NCI-H345 (cell line): ENCODE measurements around the gene RSAD1.

Source experiments
- DNase-seq: peaks from one replicate; lab custom pipeline; 2025; lab: John Stamatoyannopoulos, UW

Gene RSAD1

GRCh38 chr17:50495217-50495823 lies 16.7 kb downstream of the RSAD1 start:
- no peak for DNase-seq

DNA sequence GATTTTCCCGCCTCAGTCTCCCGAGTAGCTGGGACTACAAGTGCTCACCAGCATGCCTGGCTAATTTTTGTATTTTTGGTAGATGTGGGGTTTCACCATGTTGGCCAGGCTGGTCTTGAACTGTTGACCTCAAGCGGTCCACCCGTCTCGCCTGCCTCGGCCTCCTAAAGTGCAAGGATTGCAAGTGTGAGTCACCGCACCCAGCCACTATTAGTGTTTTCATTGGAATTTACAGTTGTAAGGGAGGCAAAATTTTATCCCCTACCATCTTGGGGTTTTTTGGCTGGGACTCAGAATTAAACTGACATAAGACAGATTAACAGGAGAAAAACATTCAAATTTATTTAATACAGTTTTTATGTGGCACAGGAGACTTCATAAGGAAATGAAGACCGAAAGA lies 17.3 kb downstream of the RSAD1 start:
- no peak for DNase-seq

DNA sequence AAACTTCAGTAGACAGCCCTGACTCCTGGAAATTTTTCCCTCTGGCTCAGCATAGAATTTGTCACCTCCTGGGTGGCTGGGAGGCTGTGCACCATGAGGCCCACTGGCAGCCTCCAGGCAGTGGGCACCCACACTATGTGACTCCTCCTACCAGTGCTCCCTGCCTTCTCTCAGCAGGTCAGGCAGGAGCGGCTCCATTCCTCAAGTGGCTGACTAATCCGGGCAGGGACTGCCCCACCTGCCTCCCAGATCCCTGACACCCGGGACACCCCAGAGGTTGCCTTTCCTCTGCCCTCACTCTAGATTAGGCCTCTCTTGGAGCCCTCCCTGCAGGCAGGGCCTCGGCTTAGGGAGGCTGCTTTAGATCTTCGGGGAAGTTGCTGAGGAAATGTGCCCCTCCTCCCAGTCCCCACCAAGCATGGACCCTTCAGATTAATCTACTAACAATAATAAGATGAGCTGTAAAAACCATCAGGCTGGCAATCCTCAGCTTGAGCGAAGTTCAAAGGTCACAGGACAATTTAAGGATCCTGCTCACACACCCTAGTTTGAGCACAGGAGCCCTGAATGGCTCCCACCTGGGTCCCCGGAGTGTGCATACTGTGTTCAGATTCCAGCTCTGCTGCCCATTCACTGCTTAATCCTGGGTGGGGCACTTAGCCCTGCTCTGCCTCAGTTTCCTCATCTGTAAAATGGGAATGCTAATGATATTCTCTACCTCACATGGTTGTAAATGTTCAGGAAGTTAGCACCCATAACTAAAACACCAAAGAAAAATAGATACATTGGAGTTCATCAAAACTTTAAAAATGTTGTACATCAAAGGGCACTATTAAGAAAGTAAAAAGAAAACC lies 19.6 kb downstream of the RSAD1 start:
- no peak for DNase-seq

GRCh38 chr17:50499270-50499669 lies 20.6 kb downstream of the RSAD1 start:
- DNase-seq = no peak

DNA sequence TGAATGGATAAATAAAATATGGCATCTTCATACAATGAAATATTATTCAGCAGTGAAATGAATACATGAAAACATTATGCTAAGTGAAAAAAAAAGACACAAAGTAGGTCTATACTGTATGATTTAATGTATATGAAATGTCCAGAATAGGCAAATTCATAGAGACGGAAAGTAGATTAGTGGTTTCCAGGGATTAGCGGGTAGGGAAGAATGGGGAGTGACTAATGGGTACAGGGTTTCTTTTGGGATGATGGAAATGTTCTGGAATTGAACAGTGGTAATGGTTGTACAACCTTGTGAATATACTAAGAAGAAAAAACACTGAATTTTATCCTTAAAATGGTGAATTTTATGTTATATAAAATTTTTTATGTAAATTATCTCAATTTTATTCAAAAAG lies 21.1 kb downstream of the RSAD1 start:
- no peak for DNase-seq

GRCh38 chr17:50501054-50501453 lies 22.4 kb downstream of the RSAD1 start:
- no peak for DNase-seq

DNA sequence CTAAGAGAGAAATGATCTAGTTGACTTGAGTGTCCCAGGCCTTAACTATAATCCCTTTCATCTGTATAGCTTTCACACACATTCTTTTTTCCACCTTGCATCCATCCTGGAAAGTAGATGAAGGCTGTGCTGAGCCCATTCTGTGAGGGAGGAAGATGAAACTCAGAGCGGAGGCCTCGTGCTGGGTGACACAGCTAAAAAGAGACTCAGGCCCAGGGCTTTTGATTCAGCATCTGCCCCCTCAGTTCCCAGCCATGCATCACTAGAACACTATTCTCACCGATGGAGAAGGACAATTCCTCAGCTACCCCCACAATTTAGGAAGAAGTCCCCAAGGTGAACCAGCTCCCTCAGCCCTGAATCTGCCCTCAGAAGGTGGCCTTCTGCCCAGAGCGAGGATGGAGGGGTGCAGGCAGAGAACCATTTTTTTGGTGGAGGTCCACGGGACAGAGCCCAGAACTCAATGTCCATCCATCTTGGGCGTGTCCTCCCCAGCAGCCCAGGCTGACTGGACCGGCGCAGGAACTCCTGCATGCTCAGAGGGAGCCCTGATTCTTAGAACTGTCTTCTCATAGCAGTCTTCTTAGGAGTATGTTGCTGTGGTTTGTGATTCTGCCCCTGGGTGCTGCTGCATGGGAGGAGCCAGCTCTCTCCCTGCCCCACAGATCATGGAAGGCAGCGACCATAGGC lies 23.8 kb downstream of the RSAD1 start:
- no peak for DNase-seq

GRCh38 chr17:50505591-50506130 lies 27.0 kb downstream of the RSAD1 start:
- no peak for DNase-seq

DNA sequence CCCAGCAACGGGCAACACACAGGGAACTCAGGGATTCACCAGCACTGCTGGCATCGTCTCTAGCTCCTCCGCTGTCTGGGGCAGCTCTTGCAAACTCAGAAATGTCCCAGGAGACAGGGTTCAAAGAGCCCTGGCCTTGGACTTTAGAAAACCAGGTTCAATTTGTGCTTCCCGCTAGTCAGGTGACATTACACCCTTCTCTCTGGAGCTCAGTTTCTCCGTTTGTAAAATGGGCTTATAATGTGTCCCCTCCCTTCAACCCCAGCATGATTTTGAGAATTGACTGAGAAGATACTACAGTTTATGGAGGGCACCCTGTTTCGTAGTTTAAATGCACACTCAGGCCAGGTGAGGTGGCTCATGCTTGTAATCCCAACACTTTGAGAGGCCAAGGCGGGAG lies 27.6 kb downstream of the RSAD1 start:
- DNase-seq = no peak

DNA sequence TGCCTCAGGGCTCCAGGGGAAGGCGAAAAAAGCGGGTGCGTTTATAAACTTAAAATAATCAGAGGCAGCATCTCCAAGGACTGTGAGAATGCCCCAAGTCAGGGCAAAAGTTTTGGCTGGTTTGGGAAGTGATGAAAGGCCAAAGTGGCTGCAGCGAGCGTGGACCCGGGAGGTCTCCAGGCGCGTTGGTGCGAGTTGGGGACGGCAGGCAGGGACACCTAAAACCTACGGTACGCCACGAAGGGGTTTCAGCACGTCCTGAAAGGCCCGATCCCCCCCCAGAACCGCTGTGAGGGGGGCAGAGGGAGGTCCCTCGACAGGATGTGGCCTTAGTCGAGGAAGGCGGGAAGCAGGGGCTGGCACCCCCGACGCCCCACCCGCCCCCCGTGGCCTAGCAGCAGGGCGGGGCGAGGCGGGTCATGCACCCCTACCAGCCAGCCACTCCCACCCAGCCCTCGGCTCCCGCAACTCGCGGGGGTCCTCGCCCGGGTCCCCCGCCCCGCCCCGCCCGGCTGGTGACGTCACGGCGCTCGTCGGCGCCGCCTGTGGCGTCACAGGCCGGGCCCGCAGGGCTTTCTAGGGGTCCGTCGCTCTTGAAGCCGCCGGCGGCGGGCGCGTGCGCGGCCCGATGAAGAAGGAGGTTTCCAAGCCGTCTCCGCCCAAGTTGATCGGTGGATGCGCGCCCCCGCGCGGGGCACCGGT lies 29.4 kb downstream of the RSAD1 start, which contains the start of gene MYCBPAP:
Gene MYCBPAP (plus strand): TSS at position 569 of the 702 bp plus-strand sequence. CDS start 236 bp downstream, outside the sequence.
- DNase-seq = no peak

GRCh38 chr17:50508573-50509460 lies 30.2 kb downstream of the RSAD1 start:
- DNase-seq = no peak

- DNase-seq = no peak
Measured at GRCh38 chr17:50511058-50511457, 32.4 kb downstream of the RSAD1 start.

DNA sequence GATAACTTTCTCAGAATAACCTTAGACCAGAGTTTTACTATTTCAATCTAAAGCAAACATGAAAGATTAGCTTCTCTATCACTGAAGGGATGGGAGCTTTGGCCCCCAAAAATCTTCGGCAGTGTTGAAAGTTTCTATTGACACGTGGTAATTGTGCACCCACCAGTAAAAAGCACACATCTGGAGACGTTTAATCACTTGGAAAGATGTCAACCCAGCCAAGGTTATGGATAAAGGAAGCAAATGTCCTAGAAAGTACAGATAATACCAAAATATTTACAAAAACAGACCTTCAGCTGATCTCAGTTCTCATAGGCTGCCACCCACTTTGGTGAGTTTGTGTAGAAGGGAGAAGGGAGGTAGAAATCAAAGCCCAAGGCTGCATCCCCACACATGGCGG lies 34.8 kb downstream of the RSAD1 start:
- DNase-seq = no peak

DNA sequence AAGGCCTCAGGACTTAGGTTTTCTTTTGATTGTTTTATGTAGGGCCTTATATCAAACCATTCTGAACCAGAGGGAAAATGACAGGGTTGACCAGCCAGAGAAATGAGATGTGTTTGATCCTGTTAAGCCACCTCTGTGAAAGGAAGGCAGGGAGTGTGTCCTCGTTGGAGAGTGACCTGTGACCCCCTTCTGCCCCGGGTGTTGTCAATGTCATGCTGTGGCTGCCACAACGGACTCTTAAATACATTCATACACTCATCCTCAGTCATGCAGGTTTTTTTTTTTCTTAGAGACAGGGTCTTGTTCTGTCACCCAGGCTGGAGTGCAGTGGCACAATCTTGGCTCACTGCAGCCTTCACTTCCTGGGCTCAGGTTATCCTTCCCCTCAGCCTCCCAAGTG lies 35.7 kb downstream of the RSAD1 start:
- no peak for DNase-seq

DNA sequence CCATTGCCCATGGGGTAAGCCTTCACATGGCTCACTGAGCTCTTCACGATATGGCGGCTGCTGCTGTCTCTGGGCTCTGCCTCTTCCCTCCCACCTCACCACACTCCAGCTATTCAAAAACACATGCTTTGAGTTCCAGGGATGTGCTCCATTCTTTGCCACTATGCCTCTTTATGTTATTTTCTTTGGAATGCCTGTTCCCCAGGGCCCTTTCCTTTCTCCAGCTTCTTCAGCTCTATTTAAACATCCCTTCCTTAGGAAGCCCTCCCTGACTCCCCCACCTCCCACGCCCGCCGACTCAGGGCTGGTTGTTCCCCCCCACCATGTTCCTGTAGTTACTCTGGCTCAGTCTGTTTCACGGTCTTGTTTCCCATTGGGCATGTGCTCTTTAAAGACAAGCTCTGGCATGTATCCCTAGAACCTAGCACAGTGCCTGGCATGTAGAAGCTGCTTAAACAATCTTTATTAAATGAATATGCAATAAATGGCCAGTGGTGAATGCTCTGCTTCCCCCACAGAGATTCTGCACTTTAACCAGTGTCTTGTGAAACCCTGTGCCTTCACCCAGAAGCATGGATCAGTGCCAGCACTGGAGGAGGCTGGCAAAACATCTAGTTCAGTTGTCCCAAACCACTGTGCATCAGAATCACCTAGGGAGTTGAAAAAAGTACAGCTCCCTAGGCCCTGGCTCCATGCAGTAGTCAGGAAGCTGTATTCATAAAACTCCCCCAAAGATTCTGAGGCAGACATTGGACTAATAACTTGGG lies 36.5 kb downstream of the RSAD1 start:
- DNase-seq = no peak

DNA sequence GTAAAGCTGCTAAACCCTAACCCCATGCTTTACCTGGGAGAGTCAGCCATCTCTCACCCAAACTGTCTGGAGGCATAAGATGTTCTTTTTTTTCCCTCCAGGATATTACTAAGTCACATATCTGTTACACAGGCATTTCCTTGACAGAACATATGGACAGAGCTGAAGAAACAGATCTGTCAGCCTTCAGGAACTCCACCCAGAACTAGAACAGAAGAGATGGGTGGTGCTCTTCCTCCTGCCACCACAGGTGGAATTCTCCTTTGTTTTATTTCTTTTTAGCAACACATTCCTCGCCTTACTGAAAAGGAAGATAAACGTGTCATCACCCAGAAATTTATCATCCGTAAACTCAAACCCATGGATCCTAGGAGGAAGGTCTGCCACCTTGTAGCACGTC lies 38.4 kb downstream of the RSAD1 start:
- DNase-seq = no peak

DNA sequence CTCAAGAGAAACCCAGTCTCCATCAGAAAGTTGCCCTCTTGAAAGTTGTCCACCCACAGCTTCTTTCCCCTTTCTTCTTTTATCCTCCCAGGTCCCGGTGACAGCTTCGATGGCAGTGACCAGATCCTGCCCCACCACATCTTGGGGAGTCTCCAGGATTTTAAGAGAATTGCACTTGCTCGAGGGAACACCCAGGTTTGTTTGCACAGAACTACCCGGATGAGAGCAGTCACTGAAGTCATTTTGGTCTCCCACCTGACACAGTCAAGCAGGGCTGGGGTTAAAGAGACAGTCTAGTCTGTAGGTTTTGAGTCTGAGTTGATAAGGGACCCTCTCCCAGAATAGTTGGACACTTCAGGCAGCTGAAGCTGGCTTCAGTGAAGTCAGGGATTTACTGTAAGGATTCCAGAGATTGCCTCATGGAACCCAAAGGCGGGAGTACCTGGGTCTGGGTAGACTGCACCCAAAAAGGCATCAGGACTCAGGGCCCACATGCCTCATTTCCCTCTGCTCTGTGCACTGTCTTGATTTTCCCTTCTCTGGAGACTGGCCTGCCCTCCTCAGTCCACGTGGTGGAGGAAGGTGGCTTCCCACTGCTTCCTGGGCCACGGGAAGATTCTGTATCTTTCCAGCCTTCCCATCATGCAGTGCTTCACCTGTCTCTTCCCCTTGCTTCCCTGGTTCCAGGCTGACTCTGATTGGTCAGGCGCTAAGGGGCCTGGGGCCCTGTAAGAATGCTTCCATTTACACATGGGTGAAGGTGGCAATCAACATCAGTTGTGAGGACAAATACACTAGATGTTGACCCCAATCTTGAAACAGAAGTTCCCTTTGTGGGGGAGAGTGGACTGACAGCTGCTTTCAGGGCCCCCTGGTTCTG lies 39.1 kb downstream of the RSAD1 start:
- DNase-seq = no peak

- no peak for DNase-seq
Measured at GRCh38 chr17:50518384-50519023, 39.8 kb downstream of the RSAD1 start.
